H1 (cell line): ENCODE measurements around the gene TMEM266. TPM values are rescaled to one million over a fixed set of nuclear protein-coding genes. Genes with fewer than 3 reads are reported as not detected.

Experiments
- CTCF ChIA-PET: fragments of 300-600 bp; sonication (Branson Sonifier 250); formaldehyde crosslinking; loops from one replicate; lab custom pipeline; 2021; ENCODE audit not compliant: partially characterized antibody; lab: Charles Lee
- POLR2A ChIA-PET: fragments of 300-600 bp; sonication (Branson Sonifier 250); formaldehyde crosslinking; loops from one replicate; lab custom pipeline; 2021; ENCODE audit warnings: inconsistent platforms; ENCODE audit not compliant: partially characterized antibody; lab: Charles Lee
- DNase-seq, 2 experiments: peaks; one replicate each; pipeline versions ENCODE4 v3.0.0 to v3.0.0-alpha.2; 2010 to 2022; ENCODE audit warnings: low spot score in 2 of 2, low read depth in 1 of 2, mixed read lengths in 1 of 2
- FAIRE-seq: peaks from 2 replicates; lab custom pipeline; 2011; peaks lifted over from hg19 to GRCh38; lab: Jason Lieb, UNC
- H2AFZ ChIP-seq: 2 replicates; pipeline ENCODE4 v1.8.1; 2012; ENCODE audit warnings: low read length, inconsistent platforms
- H2AK5ac ChIP-seq: 2 replicates; pipeline ENCODE4 v1.6.1; 2013; ENCODE audit warnings: low read depth, low read length
- H2BK120ac ChIP-seq: replicated peaks from 2 replicates; pipeline ENCODE3; 2013; ENCODE audit warnings: low read depth, low read length, inconsistent platforms
- H2BK12ac ChIP-seq: 2 replicates; pipeline ENCODE4 v1.6.1; 2013; ENCODE audit warnings: low read depth, low read length
- H2BK15ac ChIP-seq: 2 replicates; pipeline ENCODE4 v1.6.1; 2013; ENCODE audit warnings: low read length
- H2BK20ac ChIP-seq: 2 replicates; pipeline ENCODE4 v1.6.1; 2013; ENCODE audit warnings: low read length
- H2BK5ac ChIP-seq: 2 replicates; pipeline ENCODE4 v1.6.1; 2013; ENCODE audit warnings: low read depth, low read length
- H3K14ac ChIP-seq: 2 replicates; pipeline ENCODE4 v1.6.1; 2013; ENCODE audit warnings: inconsistent platforms; ENCODE audit not compliant: insufficient read length
- H3K18ac ChIP-seq: 2 replicates; pipeline ENCODE4 v1.6.1; 2013; ENCODE audit warnings: low read length; ENCODE audit errors: extremely low read depth
- H3K23ac ChIP-seq: 2 replicates; pipeline ENCODE4 v1.6.1; 2013; ENCODE audit warnings: inconsistent platforms; ENCODE audit not compliant: insufficient read length
- H3K23me2 ChIP-seq: 2 replicates; pipeline ENCODE4 v1.6.1; 2013; ENCODE audit warnings: low read depth, low read length
- H3K27ac ChIP-seq: 2 replicates; pipeline ENCODE4 v1.6.1; 2011; ENCODE audit warnings: low read depth, low read length, inconsistent platforms
- H3K27me3 ChIP-seq, 4 experiments: replicated peaks in 1 of 4; 1 replicate in 1 of 4; 2 replicates in 3 of 4; pipeline versions ENCODE4 v1.6.1 to v1.8.1; 2011 to 2013; ENCODE audit warnings: low read length in 3 of 4, mild to moderate bottlenecking in 3 of 4, inconsistent platforms in 2 of 4, mixed read lengths in 2 of 4, moderate library complexity in 1 of 4; ENCODE audit not compliant: control insufficient read depth in 3 of 4, insufficient read depth in 3 of 4; ENCODE audit errors: extremely low read depth in 1 of 4
- H3K36me3 ChIP-seq, 4 experiments: 2 replicates each; pipeline versions ENCODE4 v1.6.1 to v1.8.1; 2011 to 2013; ENCODE audit warnings: mild to moderate bottlenecking in 4 of 4, low read length in 3 of 4, moderate library complexity in 2 of 4, control low read depth in 1 of 4, inconsistent platforms in 1 of 4; ENCODE audit not compliant: insufficient read depth in 4 of 4, control insufficient read depth in 2 of 4
- H3K4ac ChIP-seq: replicated peaks from 2 replicates; pipeline ENCODE3; 2013; ENCODE audit warnings: low read length, low read depth, mixed read lengths, inconsistent platforms; ENCODE audit not compliant: insufficient read length
- H3K4me1 ChIP-seq, 4 experiments: replicated peaks in 1 of 4; 1 replicate in 1 of 4; 2 replicates in 3 of 4; pipeline versions ENCODE4 v1.6.1 to v1.8.1; 2011 to 2013; ENCODE audit warnings: low read length in 3 of 4, inconsistent platforms in 2 of 4, mixed read lengths in 1 of 4; ENCODE audit not compliant: insufficient read depth in 4 of 4, control insufficient read depth in 3 of 4
- H3K4me2 ChIP-seq, 2 experiments: 2 replicates each; pipeline versions ENCODE4 v1.6.1 to v1.8.1; 2011 to 2013; ENCODE audit warnings: low read depth in 2 of 2, low read length in 2 of 2, control low read depth in 1 of 2, inconsistent platforms in 1 of 2, mild to moderate bottlenecking in 1 of 2; ENCODE audit not compliant: insufficient read depth in 1 of 2
- H3K4me3 ChIP-seq, 4 experiments: fragments of 200-600, 300-600 bp in 1 of 4; sonication (generic), shearing (Covaris generic), sonication (Bioruptor Twin) in 1 of 4; 2 replicates each; pipeline versions ENCODE4 v1.5.1 to v1.8.1; 2011 to 2016; ENCODE audit warnings: low read length in 4 of 4, low read depth in 3 of 4, control low read depth in 2 of 4, inconsistent platforms in 2 of 4, mild to moderate bottlenecking in 2 of 4, mixed read lengths in 1 of 4, moderate library complexity in 1 of 4; ENCODE audit not compliant: insufficient read depth in 2 of 4; ENCODE audit errors: extremely low read depth in 1 of 4
- H3K56ac ChIP-seq: replicated peaks from 2 replicates; pipeline ENCODE3; 2013; ENCODE audit warnings: low read depth, mild to moderate bottlenecking, mixed read lengths, low read length, inconsistent platforms; ENCODE audit not compliant: insufficient read length
- H3K79me1 ChIP-seq: 2 replicates; pipeline ENCODE4 v1.6.1; 2013; ENCODE audit warnings: low read depth, low read length, control low read depth
- H3K79me2 ChIP-seq, 2 experiments: 2 replicates each; pipeline versions ENCODE4 v1.6.1 to v1.8.1; 2012 to 2013; ENCODE audit warnings: low read length in 2 of 2, mild to moderate bottlenecking in 2 of 2, inconsistent platforms in 1 of 2; ENCODE audit not compliant: insufficient read depth in 2 of 2, control insufficient read depth in 1 of 2
- H3K9ac ChIP-seq, 4 experiments: replicated peaks in 1 of 4; 1 replicate in 1 of 4; 2 replicates in 3 of 4; pipeline versions ENCODE4 v1.6.1 to v1.8.1; 2011 to 2013; ENCODE audit warnings: low read depth in 3 of 4, low read length in 3 of 4, control low read depth in 2 of 4, mild to moderate bottlenecking in 2 of 4, moderate library complexity in 2 of 4, inconsistent platforms in 1 of 4; ENCODE audit errors: extremely low read depth in 1 of 4
- H3K9me3 ChIP-seq, 2 experiments: 2 replicates each; pipeline versions ENCODE4 v1.6.1 to v1.8.1; 2012 to 2013; ENCODE audit warnings: mild to moderate bottlenecking in 2 of 2, moderate library complexity in 2 of 2, control low read depth in 1 of 2, inconsistent platforms in 1 of 2, low read depth in 1 of 2, low read length in 1 of 2, mixed read lengths in 1 of 2; ENCODE audit not compliant: insufficient read depth in 2 of 2
- H4K20me1 ChIP-seq, 2 experiments: replicated peaks in 1 of 2; 2 replicates each; pipeline versions ENCODE3 to v1.8.1; 2011 to 2013; ENCODE audit warnings: inconsistent platforms in 2 of 2, low read length in 2 of 2, mild to moderate bottlenecking in 1 of 2; ENCODE audit not compliant: insufficient read depth in 2 of 2, control insufficient read depth in 1 of 2
- H4K5ac ChIP-seq: 2 replicates; pipeline ENCODE4 v1.6.1; 2013; ENCODE audit warnings: low read length, low read depth, mixed read lengths, inconsistent platforms; ENCODE audit not compliant: insufficient read length
- H4K8ac ChIP-seq: 2 replicates; pipeline ENCODE4 v1.8.0; 2013; ENCODE audit warnings: mild to moderate bottlenecking, moderate library complexity, low read length, inconsistent platforms; ENCODE audit not compliant: insufficient read depth; ENCODE audit errors: extremely low read depth
- H4K91ac ChIP-seq: replicated peaks from 2 replicates; pipeline ENCODE3; 2013; ENCODE audit warnings: low read length, mixed read lengths, inconsistent platforms; ENCODE audit not compliant: insufficient read length
- BRCA1 ChIP-seq: IDR thresholded peaks from 2 replicates; pipeline ENCODE4 v1.6.1; 2012; ENCODE audit warnings: low read depth, low read length, improper control_type of control experiment
- CBX8 ChIP-seq: fragments of 300-800, 300-1000 bp; sonication (generic); IDR thresholded peaks from 2 replicates; pipeline ENCODE4 v1.7.1; 2016; ENCODE audit warnings: low read depth, low read length, borderline replicate concordance
- JUN ChIP-seq: IDR thresholded peaks from 2 replicates; pipeline ENCODE4 v1.6.1; 2011; ENCODE audit warnings: low read depth, mild to moderate bottlenecking, improper control_type of control experiment, low read length
- PHF8 ChIP-seq: fragments of 200-600 bp; sonication (generic); conservative IDR thresholded peaks from 2 replicates; pipeline ENCODE4 v1.7.1; 2012; ENCODE audit warnings: low read depth, mild to moderate bottlenecking, inconsistent platforms, low read length, moderate library complexity
- SP1 ChIP-seq: IDR thresholded peaks from 2 replicates; pipeline ENCODE4 v1.6.1; 2011; ENCODE audit warnings: low read depth, low read length
- WGBS, 2 experiments: shearing (Covaris generic) in 1 of 2; methylation state at CpG; one replicate each; pipeline versions ENCODE4 v1.1.6 to v1.1.7; 2013 to 2015; ENCODE audit warnings: low lambda C conversion rate in 2 of 2, mixed read lengths in 2 of 2, inconsistent platforms in 1 of 2, low coverage in 1 of 2, missing lambda C conversion rate in 1 of 2; ENCODE audit not compliant: insufficient replicate concordance in 2 of 2, insufficient coverage in 1 of 2, insufficient read length in 1 of 2; ENCODE audit errors: extremely low coverage in 1 of 2, missing lambda C conversion rate in 1 of 2; 5-methylcytosine and 5-hydroxymethylcytosine counted together
- polyA plus RNA-seq, 7 experiments: library from polyadenylated mRNA; depleted of rRNA in 3 of 7; stranded (reverse) in 5 of 7; unstranded in 2 of 7; fragments of >200 nt in 5 of 7; fragments of 200-250 nt in 2 of 7; gene quantifications; 1 replicate in 5 of 7; 2 replicates in 1 of 7; 4 replicates in 1 of 7; pipeline versions ENCODE4 v1.2.1 to v1.2.3, GENCODE V29; 2011 to 2013; ENCODE audit warnings: missing spikeins in 2 of 7, mixed read lengths in 2 of 7
- total RNA-seq: library from RNA; stranded (reverse); fragmentation: NEBNext Ultra II Directional; extraction: Animal tissue kit (Norgen Biotek cat#: 25700); gene quantifications from 2 replicates; pipeline ENCODE4 v1.2.1, GENCODE V29; 2021

TMEM266 gene
- total and polyA plus RNA-seq, 2 of the 8 experiments (the other 6 are each of a cell fraction or from before 2014, with no cell fraction given): 2.6 TPM

GRCh38 chr15:76180321-76180720 lies 120.5 kb downstream of the TMEM266 start:
- H4K8ac ChIP-seq: no peak overlapping the region
- no peak overlapping the region for H3K9ac ChIP-seq
- H3K18ac ChIP-seq: no peak overlapping the region
- no peak overlapping the region for H3K23ac ChIP-seq
- H2AFZ ChIP-seq: no peak overlapping the region
- H3K4ac ChIP-seq: no peak overlapping the region
- no peak overlapping the region for H3K4me2 ChIP-seq
- H4K5ac ChIP-seq: no peak overlapping the region
- no peaks in the 10 kb centered on the region for H3K9me3 ChIP-seq
- H3K56ac ChIP-seq: no peak overlapping the region
- WGBS, 2 experiments: 89% methylated on average over 6 of the region's 7 CpGs; no CpG with 5 or more reads in 1 of the 2 experiments
- H4K91ac ChIP-seq: no peak overlapping the region
- H3K4me3 ChIP-seq: no peak overlapping the region
- H2BK12ac ChIP-seq: no peak overlapping the region
- ChIA-PET CTCF (interaction anchor here (1.3 kb wide), 1 partner anchor 31 kb away, joined by 4 read pairs; no protein-coding TSS in a partner anchor), POLR2A (no interaction called here)
- H2BK5ac ChIP-seq: no peak overlapping the region
- 0 out of 7 replicates have a peak, but pooled peaks cover 0 to 3% (median 0%) of the 10 kb centered on the region in 4 experiments for H3K4me1 ChIP-seq
- no peaks in the 10 kb centered on the region for H3K79me1 ChIP-seq
- H2BK20ac ChIP-seq: no peak overlapping the region
- H4K20me1 ChIP-seq: no peaks in the 10 kb centered on the region
- no peak for FAIRE-seq
- H3K79me2 ChIP-seq: no peaks in the 10 kb centered on the region
- H3K14ac ChIP-seq: no peak overlapping the region
- H2BK120ac ChIP-seq: no peak overlapping the region
- no peaks in the 10 kb centered on the region for H3K36me3 ChIP-seq
- no peak overlapping the region for H2BK15ac ChIP-seq
- no peaks in the 10 kb centered on the region for H3K23me2 ChIP-seq
- no peak for DNase-seq
- no peak overlapping the region for H2AK5ac ChIP-seq
- no peaks in the 10 kb centered on the region; a peak in 1 of 7 replicates for H3K27me3 ChIP-seq
- no peak overlapping the region for H3K27ac ChIP-seq
- TF ChIP-seq SP1 (no peak), PHF8 (no peak), JUN (no peak), CBX8 (no peak), BRCA1 (no peak)
